OCI-LY3 (cell line): ENCODE data around the gene PRX.

Experiments
- H2AFZ ChIP-seq: fragments of 200-600, 300-600 bp; shearing (Covaris generic); 2 replicates; pipeline ENCODE4 v1.6.0; 2014; ENCODE audit warnings: antibody characterized with exemption, low read depth, low read length
- H3K27ac ChIP-seq: fragments of 200-600, 300-600 bp; sonication (generic); 2 replicates; pipeline ENCODE4 v1.5.1; 2014; ENCODE audit warnings: mild to moderate bottlenecking, low read length, moderate library complexity, mixed read lengths
- H3K27me3 ChIP-seq: fragments of 200-600, 300-600 bp; sonication (generic); 2 replicates; pipeline ENCODE4 v1.6.1; 2014; ENCODE audit warnings: low read depth, low read length, mixed read lengths
- H3K36me3 ChIP-seq: fragments of 200-600, 300-600 bp; sonication (generic); replicated peaks from 2 replicates; pipeline ENCODE3; 2014; ENCODE audit warnings: low read depth, low read length, mixed read lengths
- H3K4me1 ChIP-seq: fragments of 300-600, 200-600 bp; sonication (generic); 2 replicates; pipeline ENCODE4 v1.6.1; 2014; ENCODE audit warnings: low read length, mixed read lengths
- H3K4me2 ChIP-seq: fragments of 200-600, 300-600 bp; sonication (generic); 2 replicates; pipeline ENCODE4 v1.6.1; 2014; ENCODE audit warnings: low read length, mixed read lengths
- H3K4me3 ChIP-seq: fragments of 300-600, 200-600 bp; sonication (generic); 2 replicates; pipeline ENCODE4 v1.5.1; 2014; ENCODE audit warnings: antibody characterized with exemption, mild to moderate bottlenecking, low read length, moderate library complexity
- H3K79me2 ChIP-seq: fragments of 300-600, 200-600 bp; shearing (Covaris generic); 2 replicates; pipeline ENCODE4 v1.6.1; 2014; ENCODE audit warnings: mild to moderate bottlenecking, low read length, mixed read lengths
- H3K9ac ChIP-seq: fragments of 300-600, 200-600 bp; shearing (Covaris generic); 2 replicates; pipeline ENCODE4 v1.6.0; 2014; ENCODE audit warnings: mild to moderate bottlenecking, low read length, moderate library complexity
- H3K9me3 ChIP-seq: fragments of 200-600, 300-600 bp; shearing (Covaris generic); 2 replicates; pipeline ENCODE4 v1.6.1; 2014; ENCODE audit warnings: low read length, mixed read lengths; ENCODE audit not compliant: insufficient read depth
- H4K20me1 ChIP-seq: fragments of 200-600, 300-600 bp; sonication (generic); 2 replicates; pipeline ENCODE4 v1.6.1; 2016; ENCODE audit warnings: low read length, mixed read lengths; ENCODE audit not compliant: insufficient read depth
- EZH2phosphoT487 ChIP-seq: fragments of 200-600 bp; shearing (Covaris generic); IDR thresholded peaks from 2 replicates; pipeline ENCODE4 v1.6.1; 2018; ENCODE audit warnings: antibody characterized with exemption, mixed run types, low read depth
- TF ChIP-seq, protein P1 (sequence below): fragments of 200-600, 300-600 bp; sonication (generic); IDR thresholded peaks from 2 replicates; pipeline ENCODE4 v1.5.1; 2014; ENCODE audit warnings: antibody characterized with exemption, low read length, low read depth

Gene PRX

GRCh38 chr19:40383668-40384248 lies 29.4 kb downstream of the PRX start:
- no peak overlapping the region for H2AFZ ChIP-seq
- H4K20me1 ChIP-seq: no peaks in the 10 kb centered on the region
- H3K27me3 ChIP-seq: peaks cover 16% of the 10 kb centered on the region
- no peak overlapping the region for H3K27ac ChIP-seq
- no peak overlapping the region for H3K4me3 ChIP-seq
- no peak overlapping the region for H3K9ac ChIP-seq
- H3K9me3 ChIP-seq: no peaks in the 10 kb centered on the region
- no peak overlapping the region for H3K4me2 ChIP-seq
- TF ChIP-seq, protein P1, sequence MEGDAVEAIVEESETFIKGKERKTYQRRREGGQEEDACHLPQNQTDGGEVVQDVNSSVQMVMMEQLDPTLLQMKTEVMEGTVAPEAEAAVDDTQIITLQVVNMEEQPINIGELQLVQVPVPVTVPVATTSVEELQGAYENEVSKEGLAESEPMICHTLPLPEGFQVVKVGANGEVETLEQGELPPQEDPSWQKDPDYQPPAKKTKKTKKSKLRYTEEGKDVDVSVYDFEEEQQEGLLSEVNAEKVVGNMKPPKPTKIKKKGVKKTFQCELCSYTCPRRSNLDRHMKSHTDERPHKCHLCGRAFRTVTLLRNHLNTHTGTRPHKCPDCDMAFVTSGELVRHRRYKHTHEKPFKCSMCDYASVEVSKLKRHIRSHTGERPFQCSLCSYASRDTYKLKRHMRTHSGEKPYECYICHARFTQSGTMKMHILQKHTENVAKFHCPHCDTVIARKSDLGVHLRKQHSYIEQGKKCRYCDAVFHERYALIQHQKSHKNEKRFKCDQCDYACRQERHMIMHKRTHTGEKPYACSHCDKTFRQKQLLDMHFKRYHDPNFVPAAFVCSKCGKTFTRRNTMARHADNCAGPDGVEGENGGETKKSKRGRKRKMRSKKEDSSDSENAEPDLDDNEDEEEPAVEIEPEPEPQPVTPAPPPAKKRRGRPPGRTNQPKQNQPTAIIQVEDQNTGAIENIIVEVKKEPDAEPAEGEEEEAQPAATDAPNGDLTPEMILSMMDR: no peak
- TF ChIP-seq EZH2phosphoT487: no peak
- no peaks in the 10 kb centered on the region for H3K36me3 ChIP-seq
- no peaks in the 10 kb centered on the region for H3K4me1 ChIP-seq
- no peaks in the 10 kb centered on the region for H3K79me2 ChIP-seq

- Histone ChIP-seq H3K4me1 (no peaks in the 10 kb centered on the region), H3K27ac (no peak overlapping the region), H3K27me3 (peaks cover 8% of the 10 kb centered on the region), H3K4me3 (no peak overlapping the region), H3K79me2 (no peaks in the 10 kb centered on the region), H3K36me3 (no peaks in the 10 kb centered on the region), H2AFZ (no peak overlapping the region), H3K4me2 (no peak overlapping the region), H3K9me3 (no peaks in the 10 kb centered on the region), H3K9ac (no peak overlapping the region), H4K20me1 (no peaks in the 10 kb centered on the region)
- no peak for TF ChIP-seq EZH2phosphoT487
- TF ChIP-seq, protein P1: no peak
Measured at GRCh38 chr19:40381321-40381720, 31.9 kb downstream of the PRX start.

- H2AFZ ChIP-seq: no peak overlapping the region
- no peak overlapping the region for H3K27ac ChIP-seq
- no peak overlapping the region for H3K9ac ChIP-seq
- H3K36me3 ChIP-seq: no peaks in the 10 kb centered on the region
- peaks cover 8% of the 10 kb centered on the region for H3K27me3 ChIP-seq
- H3K79me2 ChIP-seq: no peaks in the 10 kb centered on the region
- H3K4me2 ChIP-seq: no peak overlapping the region
- H3K4me3 ChIP-seq: no peak overlapping the region
- H3K4me1 ChIP-seq: no peaks in the 10 kb centered on the region
- TF ChIP-seq EZH2phosphoT487: no peak
- TF ChIP-seq, protein P1: no peak
- H4K20me1 ChIP-seq: no peaks in the 10 kb centered on the region
- no peaks in the 10 kb centered on the region for H3K9me3 ChIP-seq
Measured at GRCh38 chr19:40380199-40381037, 32.8 kb downstream of the PRX start.

DNA sequence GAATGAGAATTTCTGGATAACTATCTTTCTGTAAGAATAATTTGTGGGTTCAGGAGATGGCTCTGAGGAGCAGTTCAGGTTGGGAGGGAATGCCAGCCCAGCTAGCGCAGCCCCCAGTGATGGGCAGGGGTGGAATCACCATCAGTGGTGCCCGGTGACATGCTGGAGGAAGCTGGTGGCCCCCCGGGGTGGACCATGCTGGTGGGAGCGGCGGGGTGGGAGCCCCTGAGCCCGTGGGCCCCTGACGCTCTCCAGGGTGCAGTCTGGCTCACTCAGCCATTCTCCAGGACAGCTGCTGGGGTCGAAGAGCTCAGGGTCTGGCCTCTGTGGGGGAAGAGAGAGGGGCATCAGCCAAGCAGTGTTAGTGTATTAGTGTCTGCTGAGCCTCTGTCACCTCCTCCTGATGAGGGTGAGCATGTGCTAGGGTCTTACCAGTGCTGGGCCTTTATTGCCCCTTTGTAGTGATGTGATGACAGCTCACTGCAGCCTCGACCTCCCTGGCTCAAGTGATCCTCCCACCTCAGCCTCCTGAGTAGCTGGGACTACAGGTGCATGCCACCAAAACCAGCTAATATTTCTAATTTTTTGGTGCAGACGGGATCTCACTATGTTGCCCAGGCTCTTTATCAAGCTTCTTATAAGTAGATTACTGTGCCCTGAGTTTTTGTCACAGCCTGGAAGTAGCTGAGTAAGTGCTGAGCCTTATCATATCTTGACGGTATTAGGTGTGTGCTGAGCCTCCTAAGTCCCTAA lies 33.6 kb downstream of the PRX start:
- H3K27ac ChIP-seq: no peak overlapping the region
- no peaks in the 10 kb centered on the region for H3K79me2 ChIP-seq
- no peak overlapping the region for H2AFZ ChIP-seq
- peaks cover 4% of the 10 kb centered on the region for H3K27me3 ChIP-seq
- no peaks in the 10 kb centered on the region for H4K20me1 ChIP-seq
- H3K9ac ChIP-seq: no peak overlapping the region
- H3K4me1 ChIP-seq: no peaks in the 10 kb centered on the region
- no peak for TF ChIP-seq EZH2phosphoT487
- TF ChIP-seq, protein P1: no peak
- no peaks in the 10 kb centered on the region for H3K36me3 ChIP-seq
- H3K9me3 ChIP-seq: no peaks in the 10 kb centered on the region
- H3K4me3 ChIP-seq: no peak overlapping the region
- H3K4me2 ChIP-seq: no peak overlapping the region
